GM12878 (cell line): ENCODE measurements around the gene CCDC87. TPM values are rescaled to one million over a fixed set of nuclear protein-coding genes. Genes with fewer than 3 reads are reported as not detected.

Experiments used
- ATAC-seq: fragments of 200-7000 bp; cut with Tn5 transposase; 3 replicates; pipeline ENCODE4 v1.9.1; 2020; ENCODE audit warnings: mild to moderate bottlenecking, moderate library complexity
- BruUV-seq: library from RNA; stranded (reverse); fragments of 400-500 nt; replicated peaks from 2 replicates; lab custom pipeline; 2021; lab: Mats Ljungman, UMichigan
- CTCF ChIA-PET: fragments of 300-600 bp; sonication (Branson Sonifier 250); formaldehyde crosslinking; extraction: SDS; loops from one replicate; lab custom pipeline; 2021; ENCODE audit warnings: inconsistent platforms; lab: Yijun Ruan, JAX
- POLR2A ChIA-PET: fragments of 350-600 bp; formaldehyde crosslinking; extraction: SDS; loops from one replicate; lab custom pipeline; 2021; ENCODE audit warnings: inconsistent platforms; lab: Charles Lee
- RAD21 ChIA-PET: fragments of 300-600 bp; sonication (Branson Sonifier 250); formaldehyde crosslinking; loops from one replicate; lab custom pipeline; 2023; ENCODE audit warnings: antibody characterized with exemption; ENCODE audit not compliant: unreplicated experiment; lab: Charles Lee
- SMC1A ChIA-PET: fragments of 300-600 bp; sonication (Branson Sonifier 250); formaldehyde crosslinking; loops from one replicate; lab custom pipeline; 2023; ENCODE audit not compliant: unreplicated experiment, uncharacterized antibody; lab: Charles Lee
- DNase-seq: peaks from one replicate; pipeline ENCODE4 v3.0.0-alpha.2; 2011; ENCODE audit warnings: low read depth, low spot score
- FAIRE-seq: peaks from 3 replicates; lab custom pipeline; 2011; peaks lifted over from hg19 to GRCh38; lab: Jason Lieb, UNC
- H2AFZ ChIP-seq: 2 replicates; pipeline ENCODE4 v1.6.0; 2011; ENCODE audit warnings: low read depth, low read length, control low read depth; ENCODE audit not compliant: control insufficient read depth
- H3K27ac ChIP-seq: 2 replicates; pipeline ENCODE4 v1.5.1; 2011; ENCODE audit warnings: control low read depth; ENCODE audit not compliant: control insufficient read depth, insufficient read depth
- H3K27me3 ChIP-seq, 2 experiments: replicated peaks in 1 of 2; 2 replicates each; pipeline versions ENCODE4 v1.6.0 to v1.6.1; 2011; ENCODE audit warnings: low read length in 1 of 2; ENCODE audit not compliant: control insufficient read depth in 2 of 2, insufficient read depth in 2 of 2
- H3K36me3 ChIP-seq, 2 experiments: 2 replicates each; pipeline ENCODE4 v1.5.1; 2011; ENCODE audit warnings: low read length in 1 of 2; ENCODE audit not compliant: control insufficient read depth in 2 of 2, insufficient read depth in 2 of 2
- H3K4me1 ChIP-seq: 2 replicates; pipeline ENCODE4 v1.6.1; 2011; ENCODE audit warnings: mild to moderate bottlenecking, low read length, moderate library complexity, mixed read lengths; ENCODE audit not compliant: control insufficient read depth, insufficient read depth
- H3K4me2 ChIP-seq: 2 replicates; pipeline ENCODE4 v1.6.0; 2011; ENCODE audit warnings: control low read depth; ENCODE audit not compliant: control insufficient read depth, insufficient read depth
- H3K4me3 ChIP-seq: fragments of 200-600 bp; sonication (generic); 2 replicates; pipeline ENCODE4 v1.5.1; 2016
- H3K79me2 ChIP-seq: 2 replicates; pipeline ENCODE4 v1.6.0; 2011; ENCODE audit warnings: low read length; ENCODE audit not compliant: control insufficient read depth, insufficient read depth
- H3K9ac ChIP-seq: 2 replicates; pipeline ENCODE4 v1.8.0; 2011; ENCODE audit warnings: low read length, control low read depth, mixed read lengths; ENCODE audit not compliant: control insufficient read depth, insufficient read depth
- H3K9me3 ChIP-seq: replicated peaks from 3 replicates; pipeline ENCODE4 v1.5.1; 2011; ENCODE audit warnings: mild to moderate bottlenecking, low read length; ENCODE audit not compliant: control insufficient read depth, insufficient read depth
- H4K20me1 ChIP-seq: 2 replicates; pipeline ENCODE4 v1.6.0; 2011; ENCODE audit not compliant: control insufficient read depth, insufficient read depth
- BCLAF1 ChIP-seq: fragments of 450-650 bp; IDR thresholded peaks from 2 replicates; pipeline ENCODE4 v1.6.1; 2017; ENCODE audit warnings: antibody characterized with exemption, mild to moderate bottlenecking, moderate library complexity
- CBX3 ChIP-seq: fragments of 200-600 bp; sonication (generic); IDR thresholded peaks from 2 replicates; pipeline ENCODE4 v1.6.1; 2016; ENCODE audit warnings: low read depth, borderline replicate concordance
- CUX1 ChIP-seq: IDR thresholded peaks from 2 replicates; pipeline ENCODE4 v1.6.1; 2012; ENCODE audit warnings: improper control_type of control experiment, low read depth, low read length; ENCODE audit not compliant: insufficient replicate concordance
- EED ChIP-seq: sonication (generic); IDR thresholded peaks from 2 replicates; pipeline ENCODE4 v1.6.1; 2016; ENCODE audit warnings: antibody characterized with exemption, low read depth
- ESRRA ChIP-seq: IDR thresholded peaks from 2 replicates; pipeline ENCODE4 v1.6.1; 2012; ENCODE audit warnings: mild to moderate bottlenecking, low read length, improper control_type of control experiment
- HCFC1 ChIP-seq: fragments of 150-350 bp; IDR thresholded peaks from 2 replicates; pipeline ENCODE4 v1.6.1; 2014; ENCODE audit warnings: low read length
- NFIC ChIP-seq: IDR thresholded peaks from 2 replicates; pipeline ENCODE4 v1.6.1; 2012; ENCODE audit warnings: low read depth, mild to moderate bottlenecking, inconsistent platforms, low read length, moderate library complexity
- RFX5 ChIP-seq: IDR thresholded peaks from 2 replicates; pipeline ENCODE4 v1.6.1; 2011; ENCODE audit warnings: low read depth, low read length, improper control_type of control experiment
- SREBF1 ChIP-seq: IDR thresholded peaks from 2 replicates; pipeline ENCODE4 v1.6.1; 2012; ENCODE audit warnings: mild to moderate bottlenecking, low read length
- STAT3 ChIP-seq: IDR thresholded peaks from 2 replicates; pipeline ENCODE4 v1.6.1; 2011; ENCODE audit warnings: low read depth, low read length, improper control_type of control experiment
- WRNIP1 ChIP-seq: IDR thresholded peaks from 2 replicates; pipeline ENCODE4 v1.6.1; 2011; ENCODE audit warnings: low read depth, low read length, improper control_type of control experiment, borderline replicate concordance
- YBX1 ChIP-seq: fragments of 450-650 bp; IDR thresholded peaks from 2 replicates; pipeline ENCODE4 v1.6.1; 2016; ENCODE audit warnings: antibody characterized with exemption
- YY1 ChIP-seq: IDR thresholded peaks from 2 replicates; pipeline ENCODE4 v1.6.1; 2011; ENCODE audit warnings: low read depth, mild to moderate bottlenecking, low read length
- WGBS: methylation state at CpG from one replicate; pipeline ENCODE4 v1.1.6; 2016; ENCODE audit warnings: low lambda C conversion rate; ENCODE audit not compliant: insufficient replicate concordance, insufficient coverage; ENCODE audit errors: missing lambda C conversion rate; 5-methylcytosine and 5-hydroxymethylcytosine counted together
- in situ Hi-C: fragments of 300-500 bp; cut with MboI; formaldehyde crosslinking; loops from 9 replicates; pipeline ENCODE4 v1.14.3; 2018; ENCODE audit warnings: mixed read lengths
- intact Hi-C: fragments of 100-400 bp; cut with micrococcal nuclease; formaldehyde crosslinking; loops from one replicate; pipeline ENCODE4 v1.14.2; 2022; ENCODE audit not compliant: unreplicated experiment
- polyA plus RNA-seq, 11 experiments: library from polyadenylated mRNA; depleted of rRNA in 4 of 11; unstranded in 6 of 11; stranded (reverse) in 5 of 11; fragments of >200 nt; fragmentation: Nextera tagmentation in 4 of 11; fragmentation: Illumina TruSeq in 1 of 11; extraction: Ambion mirVana in 4 of 11; extraction: Trizol in 1 of 11; gene quantifications; 1 replicate in 1 of 11; 2 replicates in 10 of 11; pipeline versions ENCODE4 v1.2.1 to v1.2.3, GENCODE V29; 2011 to 2016; ENCODE audit warnings: inconsistent platforms in 2 of 11, missing spikeins in 2 of 11, low read depth in 1 of 11
- total RNA-seq, 4 experiments: library from RNA; depleted of rRNA in 3 of 4; stranded (reverse); fragments of >200 nt in 3 of 4; fragmentation: Illumina TruSeq in 1 of 4; extraction: Trizol in 1 of 4; gene quantifications; 2 replicates each; pipeline versions ENCODE4 v1.2.1 to v1.2.3, GENCODE V29; 2013 to 2021
- TF ChIP-seq, protein P1 (sequence below): IDR thresholded peaks from 2 replicates; pipeline ENCODE4 v1.6.1; 2011; ENCODE audit warnings: low read depth, low read length, improper control_type of control experiment, borderline replicate concordance

The CCDC87 gene
- total and polyA plus RNA-seq, 10 of the 15 experiments (the other 5 are each of a cell fraction or from before 2014, with no cell fraction given), result 0.02 to 0.17 (median 0.09) TPM; not detected in 3

DNA sequence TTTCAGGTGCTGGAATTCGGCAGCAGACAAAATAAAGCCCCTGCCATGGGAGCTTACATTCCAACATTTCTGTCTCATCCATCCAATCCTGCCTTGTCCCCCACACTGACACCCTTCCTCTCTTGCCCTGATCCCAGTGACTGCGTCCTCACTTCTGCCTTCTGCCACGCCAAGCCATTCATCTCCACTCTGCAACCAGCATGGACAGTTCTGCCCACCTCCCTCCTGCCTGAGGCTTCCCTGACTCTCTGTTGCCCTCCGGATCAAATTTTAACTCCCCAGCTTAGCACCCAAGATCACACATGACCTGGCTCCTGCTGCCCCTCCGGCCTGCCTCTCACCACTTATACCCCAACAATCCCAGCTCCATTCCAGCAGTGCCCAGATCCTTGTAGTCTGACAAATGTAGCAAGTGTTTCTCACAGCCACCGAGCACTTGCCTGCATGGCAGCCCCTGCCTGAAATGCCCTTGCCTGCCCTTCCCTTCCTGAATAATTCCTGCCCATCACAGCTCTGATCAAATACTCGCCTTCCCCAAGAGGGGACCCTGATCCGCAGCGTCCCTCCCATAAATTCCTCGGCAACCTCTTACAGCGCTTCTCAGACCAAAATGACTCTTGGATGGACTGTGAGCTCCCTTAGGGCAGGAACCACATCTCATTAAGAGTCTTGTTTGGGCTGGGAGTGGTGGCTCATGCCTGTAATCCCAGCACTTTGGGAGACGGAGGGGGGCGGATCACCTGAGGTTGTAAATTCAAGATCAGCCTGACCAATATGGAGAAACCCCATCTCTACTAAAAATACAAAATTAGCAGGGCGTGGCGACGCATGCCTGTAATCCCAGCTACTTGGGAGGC lies 43.9 kb downstream of the CCDC87 start:
- Histone ChIP-seq H3K79me2 (peaks cover 2% of the 10 kb centered on the region), H3K36me3 (no peaks in the 10 kb centered on the region), H3K4me2 (no peak overlapping the region), H2AFZ (no peak overlapping the region), H3K4me3 (no peak overlapping the region), H3K27ac (no peak overlapping the region), H3K9ac (no peak overlapping the region), H3K4me1 (peaks cover 5% of the 10 kb centered on the region), H4K20me1 (no peaks in the 10 kb centered on the region), H3K27me3 (no peaks in the 10 kb centered on the region), H3K9me3 (no peaks in the 10 kb centered on the region)
- no peak for ATAC-seq
- intact Hi-C loops, result no loop called here
- CTCF ChIA-PET, result interaction anchor here (1.1 to 1.6 kb wide), 2 partner anchors 29 to 129 kb away, joined by 3 to 4 read pairs; partner anchors contain the start of gene RBM4B
- no peak for FAIRE-seq
- RAD21 ChIA-PET, result interaction anchor here (0.5 kb wide), 1 partner anchor 148 kb away, joined by 3 read pairs; no protein-coding TSS in a partner anchor
- in situ Hi-C loops, result no loop called here
- SMC1A ChIA-PET, result no interaction called here
- TF ChIP-seq HCFC1 (no peak), YY1 (no peak), SREBF1 (no peak), CBX3 (no peak), RFX5 (no peak), YBX1 (no peak), ESRRA (no peak), CUX1 (no peak), STAT3 (no peak), NFIC (no peak), BCLAF1 (no peak), EED (no peak), WRNIP1 (no peak)
- TF ChIP-seq, protein P1, sequence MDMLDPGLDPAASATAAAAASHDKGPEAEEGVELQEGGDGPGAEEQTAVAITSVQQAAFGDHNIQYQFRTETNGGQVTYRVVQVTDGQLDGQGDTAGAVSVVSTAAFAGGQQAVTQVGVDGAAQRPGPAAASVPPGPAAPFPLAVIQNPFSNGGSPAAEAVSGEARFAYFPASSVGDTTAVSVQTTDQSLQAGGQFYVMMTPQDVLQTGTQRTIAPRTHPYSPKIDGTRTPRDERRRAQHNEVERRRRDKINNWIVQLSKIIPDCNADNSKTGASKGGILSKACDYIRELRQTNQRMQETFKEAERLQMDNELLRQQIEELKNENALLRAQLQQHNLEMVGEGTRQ, result no peak
- POLR2A ChIA-PET, result interaction anchor here (0.8 kb wide), 1 partner anchor 105 kb away, joined by 3 read pairs; no protein-coding TSS in a partner anchor
- no peak for DNase-seq
- BruUV-seq, result no TSS peak
- 70% methylated on average over 16 of the region's 16 CpGs for WGBS
